Astrocyte (in vitro differentiated cells and primary cell): Measurements from ENCODE around the gene FNDC8. TPM values are rescaled to one million over a fixed set of nuclear protein-coding genes. Genes with fewer than 3 reads are reported as not detected.

Experiments used
- DNase-seq: peaks from one replicate; pipeline ENCODE4 v3.0.0-alpha.2; 2010; ENCODE audit warnings: low read depth
- FAIRE-seq: peaks from 2 replicates; lab custom pipeline; 2011; peaks lifted over from hg19 to GRCh38; lab: Jason Lieb, UNC
- H2AFZ ChIP-seq: 2 replicates; pipeline ENCODE4 v1.6.0; 2012; ENCODE audit warnings: low read depth, low read length, inconsistent platforms
- H3K27ac ChIP-seq: 2 replicates; pipeline ENCODE4 v1.5.1; 2011; ENCODE audit warnings: low read depth, low read length, inconsistent platforms
- H3K27me3 ChIP-seq: 2 replicates; pipeline ENCODE4 v1.6.0; 2011; ENCODE audit warnings: low read length, inconsistent platforms; ENCODE audit not compliant: insufficient read depth
- H3K36me3 ChIP-seq: 2 replicates; pipeline ENCODE4 v1.5.1; 2011; ENCODE audit warnings: low read length, inconsistent platforms; ENCODE audit not compliant: insufficient read depth
- H3K4me1 ChIP-seq: 2 replicates; pipeline ENCODE4 v1.5.1; 2011; ENCODE audit warnings: low read length, inconsistent platforms; ENCODE audit not compliant: insufficient read depth
- H3K4me2 ChIP-seq: 2 replicates; pipeline ENCODE4 v1.6.0; 2012; ENCODE audit warnings: low read length, inconsistent platforms
- H3K4me3 ChIP-seq: 2 replicates; pipeline ENCODE4 v1.5.1; 2011; ENCODE audit warnings: low read depth, mild to moderate bottlenecking, low read length, inconsistent platforms; ENCODE audit not compliant: insufficient read depth
- H3K79me2 ChIP-seq: 2 replicates; pipeline ENCODE4 v1.6.0; 2012; ENCODE audit warnings: mild to moderate bottlenecking, low read length, inconsistent platforms; ENCODE audit not compliant: insufficient read depth
- H3K9ac ChIP-seq: 2 replicates; pipeline ENCODE4 v1.6.0; 2012; ENCODE audit warnings: mild to moderate bottlenecking, low read length, inconsistent platforms
- H3K9me3 ChIP-seq: 2 replicates; pipeline ENCODE4 v1.5.1; 2012; ENCODE audit warnings: low read depth, mild to moderate bottlenecking, low read length, inconsistent platforms; ENCODE audit not compliant: insufficient read depth
- H4K20me1 ChIP-seq: 2 replicates; pipeline ENCODE4 v1.6.0; 2012; ENCODE audit warnings: low read length, inconsistent platforms; ENCODE audit not compliant: insufficient read depth
- H3K27ac Mint-ChIP-seq: one replicate; pipeline ENCODE4 v1.8.0; 2021; ENCODE audit warnings: mild to moderate bottlenecking, mixed read lengths; ENCODE audit not compliant: unreplicated experiment
- H3K27me3 Mint-ChIP-seq: one replicate; pipeline ENCODE4 v1.8.0; 2021; ENCODE audit warnings: low read depth, mixed read lengths; ENCODE audit not compliant: unreplicated experiment
- H3K36me3 Mint-ChIP-seq: one replicate; pipeline ENCODE4 v1.8.0; 2021; ENCODE audit warnings: low read depth, mixed read lengths; ENCODE audit not compliant: unreplicated experiment
- H3K4me1 Mint-ChIP-seq: one replicate; pipeline ENCODE4 v1.8.0; 2021; ENCODE audit warnings: low read depth, mixed read lengths; ENCODE audit not compliant: unreplicated experiment
- H3K4me3 Mint-ChIP-seq: one replicate; pipeline ENCODE4 v1.8.0; 2021; ENCODE audit warnings: mild to moderate bottlenecking, moderate library complexity, mixed read lengths; ENCODE audit not compliant: unreplicated experiment
- H3K9me3 Mint-ChIP-seq: one replicate; pipeline ENCODE4 v1.8.0; 2021; ENCODE audit warnings: mild to moderate bottlenecking, mixed read lengths; ENCODE audit not compliant: unreplicated experiment
- CTCF ChIP-seq: IDR thresholded peaks from 2 replicates; pipeline ENCODE4 v1.5.1; 2011; ENCODE audit warnings: low read depth, mild to moderate bottlenecking, inconsistent platforms, low read length, moderate library complexity; ENCODE audit not compliant: insufficient read depth
- EZH2 ChIP-seq: IDR thresholded peaks from 2 replicates; pipeline ENCODE4 v1.6.1; 2012; ENCODE audit warnings: mild to moderate bottlenecking, low read length, inconsistent platforms; ENCODE audit not compliant: insufficient read depth
- total RNA-seq: library from RNA; stranded (reverse); gene quantifications from 2 replicates; pipeline ENCODE4 v1.2.1, GENCODE V29; 2021

The FNDC8 gene
- total RNA-seq, 1 donor from 2014 or later = not detected

- H3K4me1 Mint-ChIP-seq = peaks cover 4% of the 10 kb centered on the region
- no peak overlapping the region for H3K27ac Mint-ChIP-seq
- Histone ChIP-seq H4K20me1 (no peaks in the 10 kb centered on the region), H3K9me3 (no peaks in the 10 kb centered on the region), H3K27ac (no peak overlapping the region), H3K4me3 (no peak overlapping the region), H3K9ac (no peak overlapping the region), H3K79me2 (no peaks in the 10 kb centered on the region), H3K27me3 (no peaks in the 10 kb centered on the region), H3K36me3 (peaks cover 10% of the 10 kb centered on the region), H3K4me2 (no peak overlapping the region), H2AFZ (no peak overlapping the region), H3K4me1 (no peaks in the 10 kb centered on the region)
- peak overlapping the region; percentile 9 for H3K4me3 Mint-ChIP-seq
- peaks cover 7% of the 10 kb centered on the region for H3K36me3 Mint-ChIP-seq
- DNase-seq (no peak), FAIRE-seq (no peak)
- TF ChIP-seq EZH2 (no peak), CTCF (no peak)
- peaks cover 3% of the 10 kb centered on the region for H3K27me3 Mint-ChIP-seq
- no peaks in the 10 kb centered on the region for H3K9me3 Mint-ChIP-seq
Observed at GRCh38 chr17:35127751-35128514, 6.5 kb downstream of the FNDC8 start.

GRCh38 chr17:35129154-35129972 is 7.9 kb downstream of the FNDC8 start:
- H3K4me3 ChIP-seq = no peak overlapping the region
- H3K36me3 ChIP-seq = peaks cover 18% of the 10 kb centered on the region
- H4K20me1 ChIP-seq = no peaks in the 10 kb centered on the region
- no peak overlapping the region for H2AFZ ChIP-seq
- no peaks in the 10 kb centered on the region for H3K79me2 ChIP-seq
- FAIRE-seq (no peak), DNase-seq (no peak)
- no peak overlapping the region for H3K4me2 ChIP-seq
- H3K9me3 Mint-ChIP-seq = no peaks in the 10 kb centered on the region
- no peaks in the 10 kb centered on the region for H3K27me3 Mint-ChIP-seq
- no peak overlapping the region for H3K27ac Mint-ChIP-seq
- no peaks in the 10 kb centered on the region for H3K27me3 ChIP-seq
- peaks cover 17% of the 10 kb centered on the region for H3K36me3 Mint-ChIP-seq
- no peak overlapping the region for H3K9ac ChIP-seq
- H3K4me3 Mint-ChIP-seq = no peak overlapping the region
- H3K9me3 ChIP-seq = no peaks in the 10 kb centered on the region
- TF ChIP-seq CTCF (no peak), EZH2 (no peak)
- peaks cover 4% of the 10 kb centered on the region for H3K4me1 Mint-ChIP-seq
- no peak overlapping the region for H3K27ac ChIP-seq
- no peaks in the 10 kb centered on the region for H3K4me1 ChIP-seq
